ENCODE measurements around the gene LGR6.

DNA sequence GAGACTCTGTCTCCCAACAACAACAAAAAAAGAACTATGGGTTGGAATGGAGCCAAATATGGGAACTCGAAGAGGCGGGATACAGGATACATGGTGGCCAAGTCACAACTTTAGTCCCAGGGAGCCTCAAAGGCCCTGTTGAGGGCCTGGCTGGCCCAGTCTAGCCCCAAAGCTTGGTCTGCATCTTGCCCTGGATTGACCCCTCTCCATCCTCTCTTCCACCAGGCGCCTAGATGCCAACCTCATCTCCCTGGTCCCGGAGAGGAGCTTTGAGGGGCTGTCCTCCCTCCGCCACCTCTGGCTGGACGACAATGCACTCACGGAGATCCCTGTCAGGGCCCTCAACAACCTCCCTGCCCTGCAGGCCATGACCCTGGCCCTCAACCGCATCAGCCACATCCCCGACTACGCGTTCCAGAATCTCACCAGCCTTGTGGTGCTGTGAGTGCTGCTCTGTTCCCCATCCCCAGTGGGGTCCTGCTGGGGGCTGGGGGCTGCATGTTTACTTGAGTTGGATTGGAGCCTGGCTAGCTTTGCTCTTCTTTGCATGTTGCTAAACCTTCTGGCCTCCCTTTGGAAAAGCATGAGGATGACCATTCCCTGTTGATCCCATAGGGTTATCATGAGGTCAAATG is 82.6 kb downstream of the LGR6 start:
- TF ChIP-seq, protein P1, sequence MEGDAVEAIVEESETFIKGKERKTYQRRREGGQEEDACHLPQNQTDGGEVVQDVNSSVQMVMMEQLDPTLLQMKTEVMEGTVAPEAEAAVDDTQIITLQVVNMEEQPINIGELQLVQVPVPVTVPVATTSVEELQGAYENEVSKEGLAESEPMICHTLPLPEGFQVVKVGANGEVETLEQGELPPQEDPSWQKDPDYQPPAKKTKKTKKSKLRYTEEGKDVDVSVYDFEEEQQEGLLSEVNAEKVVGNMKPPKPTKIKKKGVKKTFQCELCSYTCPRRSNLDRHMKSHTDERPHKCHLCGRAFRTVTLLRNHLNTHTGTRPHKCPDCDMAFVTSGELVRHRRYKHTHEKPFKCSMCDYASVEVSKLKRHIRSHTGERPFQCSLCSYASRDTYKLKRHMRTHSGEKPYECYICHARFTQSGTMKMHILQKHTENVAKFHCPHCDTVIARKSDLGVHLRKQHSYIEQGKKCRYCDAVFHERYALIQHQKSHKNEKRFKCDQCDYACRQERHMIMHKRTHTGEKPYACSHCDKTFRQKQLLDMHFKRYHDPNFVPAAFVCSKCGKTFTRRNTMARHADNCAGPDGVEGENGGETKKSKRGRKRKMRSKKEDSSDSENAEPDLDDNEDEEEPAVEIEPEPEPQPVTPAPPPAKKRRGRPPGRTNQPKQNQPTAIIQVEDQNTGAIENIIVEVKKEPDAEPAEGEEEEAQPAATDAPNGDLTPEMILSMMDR (IDR thresholded peaks at IDR 0.05; ENCODE audit: low read length) = no peak
- TF ChIP-seq EZH2 (IDR thresholded peaks at IDR 0.05; ENCODE audit: borderline replicate concordance, low read length) = no peak

Data from OCI-LY1 (cell line).